Trophoblast cell (in vitro differentiated cells and primary cell): Measurements from ENCODE around the gene EEFSEC.

Source experiments
- DNase-seq, 2 donors: peaks; one replicate each; pipeline ENCODE4 v3.0.0-alpha.2; 2016
- H2AFZ ChIP-seq: 2 replicates; pipeline ENCODE4 v1.6.1; 2013; ENCODE audit warnings: low read length, moderate library complexity, mild to moderate bottlenecking; ENCODE audit not compliant: insufficient read depth, poor library complexity
- H2AK5ac ChIP-seq: 2 replicates; pipeline ENCODE4 v1.6.1; 2013; ENCODE audit warnings: mild to moderate bottlenecking, low read length
- H2BK120ac ChIP-seq: 2 replicates; pipeline ENCODE4 v1.6.1; 2013; ENCODE audit warnings: low read length, mild to moderate bottlenecking, moderate library complexity; ENCODE audit not compliant: insufficient read depth, poor library complexity
- H2BK12ac ChIP-seq: 2 replicates; pipeline ENCODE4 v1.6.1; 2013; ENCODE audit warnings: mild to moderate bottlenecking, low read length, moderate library complexity
- H2BK5ac ChIP-seq: 2 replicates; pipeline ENCODE4 v1.6.1; 2013; ENCODE audit warnings: low read length, low read depth, moderate library complexity, mild to moderate bottlenecking; ENCODE audit not compliant: poor library complexity
- H3K14ac ChIP-seq: 2 replicates; pipeline ENCODE4 v1.6.1; 2013; ENCODE audit warnings: mild to moderate bottlenecking, low read length
- H3K18ac ChIP-seq: 2 replicates; pipeline ENCODE4 v1.6.1; 2013; ENCODE audit warnings: mild to moderate bottlenecking, low read length
- H3K23ac ChIP-seq: 2 replicates; pipeline ENCODE4 v1.6.1; 2013; ENCODE audit warnings: low read length
- H3K27ac ChIP-seq: 2 replicates; pipeline ENCODE4 v1.5.1; 2013; ENCODE audit warnings: low read depth, mild to moderate bottlenecking, inconsistent platforms, low read length, moderate library complexity
- H3K27me3 ChIP-seq: 2 replicates; pipeline ENCODE4 v1.6.1; 2013; ENCODE audit warnings: inconsistent platforms, mild to moderate bottlenecking, low read length, moderate library complexity; ENCODE audit not compliant: insufficient read depth
- H3K36me3 ChIP-seq, 2 experiments: 1 replicate in 1 of 2; 2 replicates in 1 of 2; pipeline ENCODE4 v1.6.1; 2013; ENCODE audit warnings: low read length in 2 of 2, mild to moderate bottlenecking in 2 of 2, moderate library complexity in 1 of 2; ENCODE audit not compliant: insufficient read depth in 2 of 2, control insufficient read depth in 1 of 2
- H3K4ac ChIP-seq: 2 replicates; pipeline ENCODE4 v1.6.1; 2013; ENCODE audit warnings: low read depth, mild to moderate bottlenecking, low read length, moderate library complexity
- H3K4me1 ChIP-seq, 2 experiments: 1 replicate in 1 of 2; 2 replicates in 1 of 2; pipeline ENCODE4 v1.6.1; 2013; ENCODE audit warnings: low read length in 2 of 2, mild to moderate bottlenecking in 2 of 2, moderate library complexity in 1 of 2; ENCODE audit not compliant: insufficient read depth in 2 of 2, control insufficient read depth in 1 of 2
- H3K4me2 ChIP-seq: 2 replicates; pipeline ENCODE4 v1.6.1; 2013; ENCODE audit warnings: inconsistent platforms, mild to moderate bottlenecking, low read length, moderate library complexity
- H3K4me3 ChIP-seq: 2 replicates; pipeline ENCODE4 v1.5.1; 2013; ENCODE audit warnings: mild to moderate bottlenecking, low read depth, low read length, inconsistent platforms
- H3K79me1 ChIP-seq: one replicate; pipeline ENCODE4 v1.6.1; 2013; ENCODE audit warnings: low read length
- H3K79me2 ChIP-seq: 2 replicates; pipeline ENCODE4 v1.6.1; 2013; ENCODE audit warnings: low read length, mild to moderate bottlenecking; ENCODE audit not compliant: control insufficient read depth, insufficient read depth, poor library complexity
- H3K9ac ChIP-seq: 2 replicates; pipeline ENCODE4 v1.6.1; 2013; ENCODE audit warnings: mild to moderate bottlenecking, low read length
- H3K9me3 ChIP-seq: 2 replicates; pipeline ENCODE4 v1.6.1; 2013; ENCODE audit warnings: low read depth, mild to moderate bottlenecking, control low read depth, inconsistent platforms, low read length; ENCODE audit not compliant: insufficient read depth
- H4K12ac ChIP-seq: 2 replicates; pipeline ENCODE4 v1.6.1; 2013; ENCODE audit warnings: low read depth, mild to moderate bottlenecking, low read length, moderate library complexity
- H4K8ac ChIP-seq: 2 replicates; pipeline ENCODE4 v1.6.1; 2013; ENCODE audit warnings: low read depth, mild to moderate bottlenecking, low read length, moderate library complexity
- H4K91ac ChIP-seq: one replicate; pipeline ENCODE4 v1.6.1; 2013; ENCODE audit warnings: low read depth, mild to moderate bottlenecking, low read length, moderate library complexity
- WGBS: extraction: QIAGEN DNeasy Blood & Tissue Kit; methylation state at CpG from one replicate; pipeline ENCODE4 v1.1.7; 2013; ENCODE audit warnings: missing lambda C conversion rate; ENCODE audit not compliant: insufficient read length, insufficient coverage; ENCODE audit errors: extremely low coverage; 5-methylcytosine and 5-hydroxymethylcytosine counted together

The EEFSEC gene

DNA sequence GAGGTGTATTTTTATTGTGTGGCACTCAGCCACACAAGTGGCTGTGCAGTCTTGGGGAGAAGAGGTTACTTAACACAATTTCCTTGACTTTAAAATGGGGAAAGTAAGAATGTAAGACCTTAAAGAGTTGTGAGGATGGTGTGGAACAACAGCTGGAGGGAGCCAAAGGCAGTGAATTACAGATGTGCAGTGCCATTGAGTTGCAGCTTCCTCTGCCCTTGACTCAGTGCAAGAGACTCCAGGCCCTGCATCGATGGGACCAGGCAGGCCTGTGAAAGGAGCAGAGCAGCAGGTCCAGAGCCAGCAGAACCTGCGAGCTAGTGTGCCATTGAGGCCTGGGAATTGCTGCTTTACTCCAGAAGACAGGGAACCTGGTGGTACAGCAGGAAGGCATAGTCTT lies 27.2 kb downstream of the EEFSEC start:
- Histone ChIP-seq H3K23ac (no peak overlapping the region), H2AK5ac (no peak overlapping the region), H3K14ac (no peak overlapping the region), H4K8ac (no peak overlapping the region), H3K4me1 (no peaks in the 10 kb centered on the region), H3K4me3 (no peak overlapping the region), H3K79me1 (no peaks in the 10 kb centered on the region), H3K9me3 (no peaks in the 10 kb centered on the region), H2BK5ac (no peak overlapping the region), H2BK12ac (no peak overlapping the region), H3K18ac (no peak overlapping the region), H2AFZ (no peak overlapping the region), H2BK120ac (no peak overlapping the region), H4K91ac (no peak overlapping the region), H4K12ac (no peak overlapping the region), H3K4me2 (no peak overlapping the region), H3K4ac (no peak overlapping the region), H3K79me2 (no peaks in the 10 kb centered on the region), H3K36me3 (no peaks in the 10 kb centered on the region), H3K27ac (no peak overlapping the region), H3K9ac (no peak overlapping the region), H3K27me3 (no peaks in the 10 kb centered on the region)
- peak in 1 of 2 donors; percentile 15 for DNase-seq
- no CpG with 5 or more reads among the region's 2 CpGs for WGBS

DNA sequence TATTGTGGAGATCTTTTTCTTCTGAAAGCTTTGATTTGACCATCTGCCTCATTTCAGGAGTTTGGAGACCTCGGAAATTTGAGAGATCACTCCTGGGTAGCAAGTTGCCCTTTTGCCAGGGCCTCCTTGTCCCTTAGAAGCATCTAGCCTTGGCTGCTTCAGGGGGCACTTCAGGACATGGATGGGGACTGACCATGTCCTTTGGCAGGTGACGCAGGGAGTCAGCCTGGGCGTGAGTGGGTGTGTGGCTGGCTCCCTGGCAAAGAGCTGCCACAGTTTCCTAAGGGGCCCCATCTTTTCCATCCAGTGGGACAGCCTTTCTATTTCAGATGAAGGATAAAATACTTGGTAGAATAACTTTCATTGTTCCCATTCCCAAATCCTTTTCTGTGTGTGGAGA lies 27.6 kb downstream of the EEFSEC start:
- H4K12ac ChIP-seq, result no peak overlapping the region
- H3K4ac ChIP-seq, result no peak overlapping the region
- DNase-seq, result no peak
- no peak overlapping the region for H3K9ac ChIP-seq
- no peaks in the 10 kb centered on the region for H3K9me3 ChIP-seq
- H3K79me2 ChIP-seq, result no peaks in the 10 kb centered on the region
- H2BK12ac ChIP-seq, result no peak overlapping the region
- H2BK120ac ChIP-seq, result no peak overlapping the region
- no peak overlapping the region for H3K18ac ChIP-seq
- H4K91ac ChIP-seq, result no peak overlapping the region
- H3K36me3 ChIP-seq, result no peaks in the 10 kb centered on the region
- H2BK5ac ChIP-seq, result no peak overlapping the region
- no peak overlapping the region for H4K8ac ChIP-seq
- H3K4me3 ChIP-seq, result no peak overlapping the region
- no peaks in the 10 kb centered on the region for H3K4me1 ChIP-seq
- H3K79me1 ChIP-seq, result no peaks in the 10 kb centered on the region
- no peak overlapping the region for H3K14ac ChIP-seq
- no peak overlapping the region for H3K27ac ChIP-seq
- H3K4me2 ChIP-seq, result no peak overlapping the region
- no peak overlapping the region for H3K23ac ChIP-seq
- no peaks in the 10 kb centered on the region for H3K27me3 ChIP-seq
- no CpG with 5 or more reads among the region's 3 CpGs for WGBS
- H2AK5ac ChIP-seq, result no peak overlapping the region
- H2AFZ ChIP-seq, result no peak overlapping the region

DNA sequence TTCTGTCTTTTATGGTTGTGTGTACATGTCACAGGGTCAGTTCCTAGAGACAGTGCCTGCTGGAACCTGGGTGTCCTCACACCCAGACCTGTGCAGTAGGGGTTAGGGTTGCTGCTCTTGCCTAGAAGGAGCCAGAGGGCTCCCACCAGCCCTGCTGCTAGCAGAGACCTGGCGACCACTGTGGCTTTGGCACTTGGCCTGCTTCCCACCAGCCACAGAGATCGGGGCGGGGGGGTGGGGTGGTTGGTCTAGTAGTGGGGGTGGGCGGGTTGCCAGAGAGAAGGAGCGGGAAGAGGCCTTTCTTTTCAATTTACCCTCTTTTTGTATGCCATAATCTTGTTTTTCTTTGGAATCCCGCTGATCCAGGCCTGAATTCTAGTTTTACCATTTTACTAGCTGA lies 29.4 kb downstream of the EEFSEC start:
- Histone ChIP-seq H2BK5ac (no peak overlapping the region), H3K18ac (no peak overlapping the region), H2AK5ac (no peak overlapping the region), H4K8ac (no peak overlapping the region), H3K9ac (no peak overlapping the region), H3K36me3 (no peaks in the 10 kb centered on the region), H3K79me2 (no peaks in the 10 kb centered on the region), H3K14ac (no peak overlapping the region), H3K9me3 (no peaks in the 10 kb centered on the region), H3K27me3 (no peaks in the 10 kb centered on the region), H3K79me1 (no peaks in the 10 kb centered on the region), H2BK12ac (no peak overlapping the region), H4K12ac (no peak overlapping the region), H3K4ac (no peak overlapping the region), H2BK120ac (no peak overlapping the region), H3K27ac (no peak overlapping the region), H3K4me1 (no peaks in the 10 kb centered on the region), H4K91ac (no peak overlapping the region), H3K4me3 (no peak overlapping the region), H3K4me2 (no peak overlapping the region), H3K23ac (no peak overlapping the region), H2AFZ (no peak overlapping the region)
- WGBS, result no CpG with 5 or more reads among the region's 6 CpGs
- no peak for DNase-seq

DNA sequence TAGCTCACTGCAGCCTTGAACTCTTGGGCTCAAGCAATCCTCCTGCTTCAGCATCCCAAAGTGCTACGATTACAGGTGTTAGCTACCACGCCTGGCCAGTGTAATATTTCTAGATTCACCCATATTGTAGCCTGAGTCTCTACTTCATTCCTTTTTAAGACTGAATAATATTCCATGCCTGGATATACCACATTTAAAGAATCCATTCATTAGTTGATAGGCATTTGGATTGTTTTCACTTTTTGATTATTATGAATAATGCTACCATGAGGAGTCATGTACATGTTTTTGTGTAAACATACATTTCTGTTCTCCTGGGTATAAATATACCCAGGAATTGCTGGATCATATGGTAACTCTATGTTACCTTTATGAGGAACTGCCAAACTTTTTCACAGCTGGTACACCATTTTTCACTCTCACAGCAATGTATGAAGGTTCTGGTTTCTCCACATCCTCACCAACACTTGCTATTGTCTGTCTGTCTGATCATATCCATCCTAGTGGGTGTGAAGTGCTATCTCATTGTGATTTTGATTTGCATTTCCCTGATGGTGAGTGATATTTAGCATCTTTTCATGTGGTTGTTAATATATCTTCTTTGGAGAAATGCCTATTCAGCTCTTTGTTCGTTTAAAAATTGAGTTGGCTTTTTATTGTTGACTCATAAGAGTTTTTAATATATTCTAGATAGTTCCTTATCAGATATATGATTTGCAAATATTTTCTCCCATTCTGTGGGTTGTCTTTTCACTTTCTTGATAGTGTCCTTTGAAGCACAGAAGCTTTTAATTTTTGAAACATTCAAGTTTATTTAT lies 32.6 kb downstream of the EEFSEC start:
- Histone ChIP-seq H3K27ac (no peak overlapping the region), H3K23ac (no peak overlapping the region), H2BK120ac (no peak overlapping the region), H3K79me1 (no peaks in the 10 kb centered on the region), H3K36me3 (no peaks in the 10 kb centered on the region), H4K8ac (no peak overlapping the region), H2AK5ac (no peak overlapping the region), H3K4me2 (no peak overlapping the region), H4K12ac (no peak overlapping the region), H2BK12ac (no peak overlapping the region), H3K9ac (no peak overlapping the region), H2AFZ (no peak overlapping the region), H3K4ac (no peak overlapping the region), H3K79me2 (no peaks in the 10 kb centered on the region), H3K27me3 (no peaks in the 10 kb centered on the region), H4K91ac (no peak overlapping the region), H3K14ac (no peak overlapping the region), H2BK5ac (no peak overlapping the region), H3K4me1 (no peaks in the 10 kb centered on the region), H3K4me3 (no peak overlapping the region), H3K18ac (no peak overlapping the region), H3K9me3 (peaks cover 2% of the 10 kb centered on the region)
- no CpG with 5 or more reads among the region's 3 CpGs for WGBS
- no peak for DNase-seq
